ENCODE data around the gene ACER3. TPM values are rescaled to one million over a fixed set of nuclear protein-coding genes. Genes with fewer than 3 reads are reported as not detected.

Gene ACER3
- total and polyA plus RNA-seq, 2 experiments from 2014 or later = 6.2 to 26.5 TPM

- no peaks in the 10 kb centered on the region for H3K36me3 Mint-ChIP-seq (ENCODE audit: low read depth)
- Histone ChIP-seq H2AFZ (no peak overlapping the region), H3K27me3 (ENCODE audit: insufficient read depth) (no peaks in the 10 kb centered on the region), H3K4me1 (ENCODE audit: insufficient read depth) (no peaks in the 10 kb centered on the region), H4K20me1 (replicated peaks; ENCODE audit: insufficient read depth) (no peaks in the 10 kb centered on the region), H3K4me3 (no peak overlapping the region), H3K27ac (ENCODE audit: low read depth) (no peak overlapping the region), H3F3A (replicated peaks; ENCODE audit: low read depth) (no peaks in the 10 kb centered on the region), H3K79me2 (replicated peaks; ENCODE audit: insufficient read depth) (no peaks in the 10 kb centered on the region), H3K9me2 (ENCODE audit: insufficient read depth) (no peaks in the 10 kb centered on the region), H3K36me3 (ENCODE audit: insufficient read depth) (no peaks in the 10 kb centered on the region), H3K4me2 (no peak overlapping the region)
- H3K4me1 Mint-ChIP-seq = no peaks in the 10 kb centered on the region
- H3K27me3 Mint-ChIP-seq (ENCODE audit: insufficient read depth, low read depth, poor library complexity) = no peaks in the 10 kb centered on the region
- TF ChIP-seq ETS1 (IDR thresholded peaks at IDR 0.05) (no peak), NANOG (IDR thresholded peaks at IDR 0.05; ENCODE audit: borderline replicate concordance) (no peak), JUNB (IDR thresholded peaks at IDR 0.05; ENCODE audit: unreplicated experiment) (no peak), CTCF (conservative IDR thresholded peaks at IDR 0.05; ENCODE audit: low read depth in 2 of 2) (no peak), EZH2phosphoT487 (IDR thresholded peaks at IDR 0.05; ENCODE audit: unreplicated experiment) (no peak), ZNF114 (CRISPR knock-in tag; IDR thresholded peaks at IDR 0.05) (no peak), STAT1 (IDR thresholded peaks at IDR 0.05; ENCODE audit: unreplicated experiment) (no peak), ZNF462 (CRISPR knock-in tag; IDR thresholded peaks at IDR 0.05) (no peak), CREB1 (CRISPR knock-in tag; IDR thresholded peaks at IDR 0.05; ENCODE audit: low read depth) (no peak), ZNF331 (CRISPR knock-in tag; IDR thresholded peaks at IDR 0.05; ENCODE audit: low read depth) (no peak), EZH2 (IDR thresholded peaks at IDR 0.05; ENCODE audit: low read depth, unreplicated experiment) (no peak), POLR2AphosphoS5 (IDR thresholded peaks at IDR 0.05; ENCODE audit: low read depth) (no peak)
- TF ChIP-seq, protein P1, sequence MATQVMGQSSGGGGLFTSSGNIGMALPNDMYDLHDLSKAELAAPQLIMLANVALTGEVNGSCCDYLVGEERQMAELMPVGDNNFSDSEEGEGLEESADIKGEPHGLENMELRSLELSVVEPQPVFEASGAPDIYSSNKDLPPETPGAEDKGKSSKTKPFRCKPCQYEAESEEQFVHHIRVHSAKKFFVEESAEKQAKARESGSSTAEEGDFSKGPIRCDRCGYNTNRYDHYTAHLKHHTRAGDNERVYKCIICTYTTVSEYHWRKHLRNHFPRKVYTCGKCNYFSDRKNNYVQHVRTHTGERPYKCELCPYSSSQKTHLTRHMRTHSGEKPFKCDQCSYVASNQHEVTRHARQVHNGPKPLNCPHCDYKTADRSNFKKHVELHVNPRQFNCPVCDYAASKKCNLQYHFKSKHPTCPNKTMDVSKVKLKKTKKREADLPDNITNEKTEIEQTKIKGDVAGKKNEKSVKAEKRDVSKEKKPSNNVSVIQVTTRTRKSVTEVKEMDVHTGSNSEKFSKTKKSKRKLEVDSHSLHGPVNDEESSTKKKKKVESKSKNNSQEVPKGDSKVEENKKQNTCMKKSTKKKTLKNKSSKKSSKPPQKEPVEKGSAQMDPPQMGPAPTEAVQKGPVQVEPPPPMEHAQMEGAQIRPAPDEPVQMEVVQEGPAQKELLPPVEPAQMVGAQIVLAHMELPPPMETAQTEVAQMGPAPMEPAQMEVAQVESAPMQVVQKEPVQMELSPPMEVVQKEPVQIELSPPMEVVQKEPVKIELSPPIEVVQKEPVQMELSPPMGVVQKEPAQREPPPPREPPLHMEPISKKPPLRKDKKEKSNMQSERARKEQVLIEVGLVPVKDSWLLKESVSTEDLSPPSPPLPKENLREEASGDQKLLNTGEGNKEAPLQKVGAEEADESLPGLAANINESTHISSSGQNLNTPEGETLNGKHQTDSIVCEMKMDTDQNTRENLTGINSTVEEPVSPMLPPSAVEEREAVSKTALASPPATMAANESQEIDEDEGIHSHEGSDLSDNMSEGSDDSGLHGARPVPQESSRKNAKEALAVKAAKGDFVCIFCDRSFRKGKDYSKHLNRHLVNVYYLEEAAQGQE (IDR thresholded peaks at IDR 0.05; ENCODE audit: unreplicated experiment) = no peak
- no peak overlapping the region for H3K27ac Mint-ChIP-seq
- no peak overlapping the region for H3K4me3 Mint-ChIP-seq
- ATAC-seq = no peak
- no peak for DNase-seq (ENCODE audit: low spot score)
- H3K9me3 Mint-ChIP-seq = no peaks in the 10 kb centered on the region
These were observed 17.3 kb downstream of the ACER3 start for GRCh38 chr11:76878014-76878413.
